K562 (cell line): ENCODE measurements around the gene ALG1L2. TPM values are rescaled to one million over a fixed set of nuclear protein-coding genes. Genes with fewer than 3 reads are reported as not detected.

ENCODE experiments used
- BCLAF1 ChIP-seq, 2 experiments: fragments of 450-650 bp in 1 of 2; IDR thresholded peaks; 2 replicates each; pipeline ENCODE4 v1.6.1; 2011 to 2017; ENCODE audit warnings: low read depth in 2 of 2, antibody characterized with exemption in 1 of 2, borderline replicate concordance in 1 of 2, low read length in 1 of 2, mild to moderate bottlenecking in 1 of 2, mixed read lengths in 1 of 2; ENCODE audit not compliant: control insufficient read depth in 1 of 2
- CTBP1 ChIP-seq: fragments of 450-650 bp; IDR thresholded peaks from 2 replicates; pipeline ENCODE4 v1.6.1; 2016; ENCODE audit warnings: borderline replicate concordance
- HCFC1 ChIP-seq: IDR thresholded peaks from 2 replicates; pipeline ENCODE4 v1.6.1; 2012; ENCODE audit warnings: low read depth, low read length, improper control_type of control experiment
- MXI1 ChIP-seq: IDR thresholded peaks from 2 replicates; pipeline ENCODE4 v1.6.1; 2011; ENCODE audit warnings: low read depth, mild to moderate bottlenecking, improper control_type of control experiment, low read length
- POLR2AphosphoS5 ChIP-seq: IDR thresholded peaks from 2 replicates; pipeline ENCODE4 v1.6.1; 2011; ENCODE audit warnings: mild to moderate bottlenecking, low read depth, low read length, moderate library complexity; ENCODE audit not compliant: control insufficient read depth, insufficient read depth
- PRDM10 ChIP-seq: fragments of 450-650 bp; IDR thresholded peaks from 2 replicates; pipeline ENCODE4 v1.6.1; 2018; ENCODE audit not compliant: partially characterized antibody
- SRSF1 ChIP-seq: fragments of 200-400 bp; formaldehyde crosslinking; IDR thresholded peaks from 2 replicates; pipeline ENCODE4 v1.6.1; 2017; ENCODE audit warnings: mild to moderate bottlenecking, low read depth, low read length, moderate library complexity
- polyA plus RNA-seq, 8 experiments: library from polyadenylated mRNA; depleted of rRNA in 4 of 8; stranded (reverse) in 5 of 8; unstranded in 3 of 8; fragments of >200 nt; fragmentation: Nextera tagmentation in 2 of 8; fragmentation: Illumina TruSeq in 1 of 8; extraction: Ambion mirVana in 2 of 8; extraction: Trizol in 1 of 8; gene quantifications; 2 replicates each; pipeline versions ENCODE4 v1.2.1 to v1.2.3, GENCODE V29; 2011 to 2014; ENCODE audit warnings: inconsistent platforms in 1 of 8, missing spikeins in 1 of 8
- total RNA-seq, 7 experiments: library from RNA; depleted of rRNA in 6 of 7; stranded (reverse); fragments of >200 nt in 6 of 7; fragmentation: Illumina TruSeq in 2 of 7; extraction: Trizol in 2 of 7; gene quantifications; 2 replicates each; pipeline versions ENCODE4 v1.2.1 to v1.2.3, GENCODE V29; 2011 to 2021; ENCODE audit warnings: low replicate concordance in 1 of 7
- TF ChIP-seq, protein P1 (sequence below), 2 experiments: fragments of 450-650 bp; IDR thresholded peaks; 2 replicates each; pipeline ENCODE4 v1.6.1; 2016
- TF ChIP-seq, protein P2 (sequence below): sonication (generic); formaldehyde crosslinking; IDR thresholded peaks from 2 replicates; pipeline ENCODE4 v1.8.0; 2023; ENCODE audit warnings: mild to moderate bottlenecking, missing genetic modification reagents
- TF ChIP-seq, protein P3 (sequence below): fragments of 450-650 bp; formaldehyde crosslinking; IDR thresholded peaks from 2 replicates; pipeline ENCODE4 v1.4.0; 2022; ENCODE audit warnings: missing genetic modification characterization

Gene ALG1L2
- total and polyA plus RNA-seq, 9 of the 15 experiments (the other 6 are each of a cell fraction or from before 2014, with no cell fraction given): 0.10 to 1.1 (median 0.33) TPM; not detected in 2

- TF ChIP-seq, protein P1, sequence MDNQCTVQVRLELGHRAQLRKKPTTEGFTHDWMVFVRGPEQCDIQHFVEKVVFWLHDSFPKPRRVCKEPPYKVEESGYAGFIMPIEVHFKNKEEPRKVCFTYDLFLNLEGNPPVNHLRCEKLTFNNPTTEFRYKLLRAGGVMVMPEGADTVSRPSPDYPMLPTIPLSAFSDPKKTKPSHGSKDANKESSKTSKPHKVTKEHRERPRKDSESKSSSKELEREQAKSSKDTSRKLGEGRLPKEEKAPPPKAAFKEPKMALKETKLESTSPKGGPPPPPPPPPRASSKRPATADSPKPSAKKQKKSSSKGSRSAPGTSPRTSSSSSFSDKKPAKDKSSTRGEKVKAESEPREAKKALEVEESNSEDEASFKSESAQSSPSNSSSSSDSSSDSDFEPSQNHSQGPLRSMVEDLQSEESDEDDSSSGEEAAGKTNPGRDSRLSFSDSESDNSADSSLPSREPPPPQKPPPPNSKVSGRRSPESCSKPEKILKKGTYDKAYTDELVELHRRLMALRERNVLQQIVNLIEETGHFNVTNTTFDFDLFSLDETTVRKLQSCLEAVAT (IDR thresholded peaks at IDR 0.05): no peak
- TF ChIP-seq POLR2AphosphoS5: 0 out of 2 replicates have a peak, but pooled peaks have one; percentile 32
- no peak for TF ChIP-seq CTBP1
- TF ChIP-seq PRDM10: peak; percentile 18
- TF ChIP-seq, protein P2, sequence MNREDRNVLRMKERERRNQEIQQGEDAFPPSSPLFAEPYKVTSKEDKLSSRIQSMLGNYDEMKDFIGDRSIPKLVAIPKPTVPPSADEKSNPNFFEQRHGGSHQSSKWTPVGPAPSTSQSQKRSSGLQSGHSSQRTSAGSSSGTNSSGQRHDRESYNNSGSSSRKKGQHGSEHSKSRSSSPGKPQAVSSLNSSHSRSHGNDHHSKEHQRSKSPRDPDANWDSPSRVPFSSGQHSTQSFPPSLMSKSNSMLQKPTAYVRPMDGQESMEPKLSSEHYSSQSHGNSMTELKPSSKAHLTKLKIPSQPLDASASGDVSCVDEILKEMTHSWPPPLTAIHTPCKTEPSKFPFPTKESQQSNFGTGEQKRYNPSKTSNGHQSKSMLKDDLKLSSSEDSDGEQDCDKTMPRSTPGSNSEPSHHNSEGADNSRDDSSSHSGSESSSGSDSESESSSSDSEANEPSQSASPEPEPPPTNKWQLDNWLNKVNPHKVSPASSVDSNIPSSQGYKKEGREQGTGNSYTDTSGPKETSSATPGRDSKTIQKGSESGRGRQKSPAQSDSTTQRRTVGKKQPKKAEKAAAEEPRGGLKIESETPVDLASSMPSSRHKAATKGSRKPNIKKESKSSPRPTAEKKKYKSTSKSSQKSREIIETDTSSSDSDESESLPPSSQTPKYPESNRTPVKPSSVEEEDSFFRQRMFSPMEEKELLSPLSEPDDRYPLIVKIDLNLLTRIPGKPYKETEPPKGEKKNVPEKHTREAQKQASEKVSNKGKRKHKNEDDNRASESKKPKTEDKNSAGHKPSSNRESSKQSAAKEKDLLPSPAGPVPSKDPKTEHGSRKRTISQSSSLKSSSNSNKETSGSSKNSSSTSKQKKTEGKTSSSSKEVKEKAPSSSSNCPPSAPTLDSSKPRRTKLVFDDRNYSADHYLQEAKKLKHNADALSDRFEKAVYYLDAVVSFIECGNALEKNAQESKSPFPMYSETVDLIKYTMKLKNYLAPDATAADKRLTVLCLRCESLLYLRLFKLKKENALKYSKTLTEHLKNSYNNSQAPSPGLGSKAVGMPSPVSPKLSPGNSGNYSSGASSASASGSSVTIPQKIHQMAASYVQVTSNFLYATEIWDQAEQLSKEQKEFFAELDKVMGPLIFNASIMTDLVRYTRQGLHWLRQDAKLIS (CRISPR knock-in tag): no peak
- TF ChIP-seq MXI1: peak; percentile 89
- no peak for TF ChIP-seq BCLAF1 (IDR thresholded peaks at IDR 0.05; ENCODE audit: borderline replicate concordance in 1 of 2, control insufficient read depth in 1 of 2, low read depth in 2 of 2, low read length in 1 of 2)
- TF ChIP-seq SRSF1: no peak
- TF ChIP-seq HCFC1: 0 out of 2 replicates have a peak, but pooled peaks have one; percentile 15
- TF ChIP-seq, protein P3, sequence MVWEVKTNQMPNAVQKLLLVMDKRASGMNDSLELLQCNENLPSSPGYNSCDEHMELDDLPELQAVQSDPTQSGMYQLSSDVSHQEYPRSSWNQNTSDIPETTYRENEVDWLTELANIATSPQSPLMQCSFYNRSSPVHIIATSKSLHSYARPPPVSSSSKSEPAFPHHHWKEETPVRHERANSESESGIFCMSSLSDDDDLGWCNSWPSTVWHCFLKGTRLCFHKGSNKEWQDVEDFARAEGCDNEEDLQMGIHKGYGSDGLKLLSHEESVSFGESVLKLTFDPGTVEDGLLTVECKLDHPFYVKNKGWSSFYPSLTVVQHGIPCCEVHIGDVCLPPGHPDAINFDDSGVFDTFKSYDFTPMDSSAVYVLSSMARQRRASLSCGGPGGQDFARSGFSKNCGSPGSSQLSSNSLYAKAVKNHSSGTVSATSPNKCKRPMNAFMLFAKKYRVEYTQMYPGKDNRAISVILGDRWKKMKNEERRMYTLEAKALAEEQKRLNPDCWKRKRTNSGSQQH (CRISPR knock-in tag): no peak
These were observed 29.7 kb downstream of the ALG1L2 start (continued) for GRCh38 chr3:130111185-130111864.
